GM18861 (cell line): ENCODE results near the gene FAM131A.
"Not testable (repeated sequence)": the region's sequence is repeated elsewhere in the genome, so short reads cannot be mapped to it uniquely, and the experiment has no call there.

Experiments used
- ATAC-seq: cut with Tn5 transposase; IDR thresholded peaks from one replicate; pipeline ENCODE4 v1.9.1; 2021; ENCODE audit not compliant: unreplicated experiment

The FAM131A gene

DNA sequence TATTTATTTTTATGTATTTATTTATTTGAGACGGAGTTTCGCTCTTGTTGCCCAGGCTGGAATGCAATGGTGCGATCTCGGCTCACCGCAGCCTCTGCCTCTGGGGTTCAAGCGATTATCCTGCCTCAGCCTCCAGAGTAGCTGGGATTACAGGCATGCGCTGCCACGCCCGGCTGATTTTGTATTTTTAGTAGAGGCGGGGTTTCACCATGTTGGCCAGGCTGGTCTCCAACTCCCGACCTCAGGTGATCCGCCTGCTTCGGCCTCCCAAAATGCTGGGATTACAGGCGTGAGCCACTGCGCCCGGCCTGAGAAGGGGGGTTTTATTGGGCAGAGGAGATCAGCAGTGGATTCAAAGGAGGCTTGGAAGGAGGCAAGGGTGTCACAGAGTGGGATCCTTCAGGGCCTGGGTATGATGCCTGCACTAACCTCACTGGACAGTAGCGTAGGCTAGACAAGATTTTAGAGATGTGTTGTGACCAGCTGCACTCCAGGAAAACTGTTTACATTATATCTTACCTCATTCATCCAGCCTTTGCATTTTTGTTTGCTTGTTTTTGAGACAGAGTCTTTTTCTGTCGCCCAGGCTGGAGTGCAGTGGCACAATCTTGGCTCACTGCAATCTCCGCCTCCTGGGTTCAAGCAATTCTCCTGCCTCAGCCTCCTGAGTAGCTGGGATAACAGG is 2.2 kb downstream of the FAM131A start:
- not testable (repeated sequence) for ATAC-seq

DNA sequence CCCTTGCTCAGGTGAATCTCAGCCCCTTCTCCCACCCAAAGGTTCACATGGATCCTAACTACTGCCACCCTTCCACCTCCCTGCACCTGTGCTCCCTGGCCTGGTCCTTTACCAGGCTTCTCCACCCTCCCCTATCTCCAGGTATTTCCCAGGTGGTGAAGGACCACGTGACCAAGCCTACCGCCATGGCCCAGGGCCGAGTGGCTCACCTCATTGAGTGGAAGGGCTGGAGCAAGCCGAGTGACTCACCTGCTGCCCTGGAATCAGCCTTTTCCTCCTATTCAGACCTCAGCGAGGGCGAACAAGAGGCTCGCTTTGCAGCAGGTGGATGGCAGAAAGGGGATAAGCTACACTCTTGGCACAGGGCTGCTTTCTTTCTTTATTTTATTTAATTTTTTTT is 4.5 kb downstream of the FAM131A start:
- no peak for ATAC-seq

GRCh38 chr3:184343200-184343876 is 5.9 kb downstream of the FAM131A start:
- no peak for ATAC-seq

GRCh38 chr3:184344579-184345316 is 7.3 kb downstream of the FAM131A start:
- no peak for ATAC-seq

DNA sequence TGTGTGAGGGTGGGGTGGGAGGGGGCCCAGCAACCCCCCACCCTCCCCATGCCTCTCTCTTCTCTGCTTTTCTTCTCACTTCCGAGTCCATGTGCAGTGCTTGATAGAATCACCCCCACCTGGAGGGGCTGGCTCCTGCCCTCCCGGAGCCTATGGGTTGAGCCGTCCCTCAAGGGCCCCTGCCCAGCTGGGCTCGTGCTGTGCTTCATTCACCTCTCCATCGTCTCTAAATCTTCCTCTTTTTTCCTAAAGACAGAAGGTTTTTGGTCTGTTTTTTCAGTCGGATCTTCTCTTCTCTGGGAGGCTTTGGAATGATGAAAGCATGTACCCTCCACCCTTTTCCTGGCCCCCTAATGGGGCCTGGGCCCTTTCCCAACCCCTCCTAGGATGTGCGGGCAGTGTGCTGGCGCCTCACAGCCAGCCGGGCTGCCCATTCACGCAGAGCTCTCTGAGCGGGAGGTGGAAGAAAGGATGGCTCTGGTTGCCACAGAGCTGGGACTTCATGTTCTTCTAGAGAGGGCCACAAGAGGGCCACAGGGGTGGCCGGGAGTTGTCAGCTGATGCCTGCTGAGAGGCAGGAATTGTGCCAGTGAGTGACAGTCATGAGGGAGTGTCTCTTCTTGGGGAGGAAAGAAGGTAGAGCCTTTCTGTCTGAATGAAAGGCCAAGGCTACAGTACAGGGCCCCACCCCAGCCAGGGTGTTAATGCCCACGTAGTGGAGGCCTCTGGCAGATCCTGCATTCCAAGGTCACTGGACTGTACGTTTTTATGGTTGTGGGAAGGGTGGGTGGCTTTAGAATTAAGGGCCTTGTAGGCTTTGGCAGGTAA is 8.1 kb downstream of the FAM131A start:
- ATAC-seq = no peak

- ATAC-seq = no peak
Measured at GRCh38 chr3:184346480-184347190, 9.2 kb downstream of the FAM131A start.

DNA sequence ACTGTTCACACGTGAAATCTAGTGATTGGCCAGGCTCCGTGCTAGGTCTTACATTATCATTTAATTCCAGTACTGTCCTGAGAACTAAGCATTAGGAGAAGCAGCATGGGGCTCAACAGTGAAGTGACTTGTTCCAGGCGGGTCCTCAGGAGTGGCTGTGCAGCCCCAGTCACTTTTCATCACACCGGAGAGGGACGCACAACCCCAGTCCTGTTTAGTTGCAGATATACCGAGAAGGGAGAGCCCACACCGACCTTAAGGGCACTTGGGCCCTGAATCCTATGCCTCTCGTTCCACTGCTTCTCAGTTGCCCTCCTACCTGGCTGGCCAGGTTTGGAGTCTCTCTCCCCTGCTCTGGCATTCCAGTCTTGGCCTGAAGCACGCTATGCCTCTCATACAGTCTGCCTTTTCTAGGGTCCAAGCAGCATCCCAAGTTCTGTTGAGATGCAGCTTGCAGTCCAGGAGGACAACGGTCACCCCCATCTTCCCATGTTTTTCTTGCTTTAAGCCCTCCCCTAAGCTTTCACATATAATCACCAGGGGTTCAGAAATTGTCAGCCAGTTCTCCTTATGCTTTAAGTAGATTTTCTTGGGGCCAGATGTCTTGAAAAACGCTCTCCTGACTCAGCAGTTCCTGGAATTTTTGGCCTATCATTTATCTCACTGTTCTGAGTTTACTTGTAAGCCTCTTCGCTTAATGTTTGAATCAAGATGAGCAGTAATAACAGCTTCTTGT is 10.1 kb downstream of the FAM131A start:
- no peak for ATAC-seq

GRCh38 chr3:184348057-184348382 is 10.6 kb downstream of the FAM131A start:
- ATAC-seq = no peak

- ATAC-seq = no peak
Measured at GRCh38 chr3:184349563-184350470, 12.4 kb downstream of the FAM131A start.

DNA sequence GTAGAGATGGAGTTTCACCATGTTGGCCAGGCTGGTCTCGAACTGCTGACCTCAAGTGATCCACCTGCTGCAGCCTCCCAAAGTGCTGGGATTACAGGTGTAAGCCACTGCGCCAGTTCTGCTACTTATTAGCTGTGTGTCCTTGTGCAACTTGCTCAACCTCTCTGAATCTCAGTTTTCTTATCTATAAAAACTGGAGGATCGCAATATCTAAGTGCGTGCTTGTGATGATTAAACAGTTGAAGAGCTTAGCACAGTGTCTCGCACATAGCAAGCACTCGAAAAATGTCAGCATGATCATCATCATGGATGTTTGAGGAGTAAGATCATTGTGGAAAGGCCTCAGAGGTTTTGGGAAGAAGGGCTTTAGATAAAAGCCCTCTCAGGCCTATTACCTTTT is 13.2 kb downstream of the FAM131A start:
- no peak for ATAC-seq

- no peak for ATAC-seq
Measured at GRCh38 chr3:184351511-184352148, 14.2 kb downstream of the FAM131A start.

DNA sequence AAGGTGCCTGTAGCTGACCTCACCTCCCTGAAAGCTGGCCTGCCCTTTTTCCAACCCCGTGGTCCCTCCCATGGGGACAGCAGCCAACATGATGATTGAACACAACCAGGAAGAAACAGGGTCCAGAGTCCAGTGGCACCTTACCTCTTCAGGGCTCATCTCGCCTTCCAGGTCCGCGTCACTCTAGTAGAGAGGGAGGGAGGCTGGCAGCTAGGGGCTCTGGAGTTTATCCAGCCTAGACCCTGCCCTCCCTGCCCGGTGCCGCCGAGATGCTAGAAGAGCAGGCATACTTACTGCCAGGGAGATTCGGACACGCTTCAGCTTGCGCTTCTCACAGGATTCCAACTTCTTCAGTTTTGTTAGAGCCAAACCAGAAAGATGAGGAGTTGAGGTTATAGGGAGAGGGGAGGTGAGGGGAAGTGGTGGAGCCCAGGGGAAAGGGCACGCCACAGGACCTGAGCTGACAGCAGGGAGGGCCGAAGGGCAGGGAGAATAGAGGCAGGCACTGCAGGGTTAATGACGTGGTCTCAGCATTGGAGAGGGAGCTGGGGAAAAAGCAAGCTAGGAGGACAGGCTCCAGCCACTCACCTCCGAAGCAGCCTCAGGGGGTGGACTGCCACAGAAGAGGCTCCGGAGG is 14.9 kb downstream of the FAM131A start:
- ATAC-seq = no peak

- ATAC-seq = no peak
Measured at GRCh38 chr3:184352897-184353545, 15.6 kb downstream of the FAM131A start.

DNA sequence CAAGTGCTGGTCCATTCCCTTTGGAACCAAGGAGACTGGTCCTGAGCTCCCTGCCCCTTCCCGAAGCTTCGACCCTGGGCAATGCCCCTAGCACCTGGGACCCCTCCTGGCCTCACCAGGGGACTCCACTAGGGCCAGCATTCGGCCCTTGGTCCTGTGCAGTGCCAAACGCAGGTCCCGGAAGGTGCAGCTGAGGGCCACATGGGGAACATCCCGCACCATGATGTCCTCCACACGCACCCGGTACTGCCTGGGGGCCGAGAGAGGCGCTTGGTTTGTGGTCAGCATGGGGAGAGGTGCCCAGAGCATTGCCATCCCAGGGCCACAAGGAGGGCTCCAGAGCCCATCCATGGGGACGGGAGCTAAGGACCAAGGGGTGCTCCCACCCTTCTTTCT is 16.1 kb downstream of the FAM131A start:
- no peak for ATAC-seq

DNA sequence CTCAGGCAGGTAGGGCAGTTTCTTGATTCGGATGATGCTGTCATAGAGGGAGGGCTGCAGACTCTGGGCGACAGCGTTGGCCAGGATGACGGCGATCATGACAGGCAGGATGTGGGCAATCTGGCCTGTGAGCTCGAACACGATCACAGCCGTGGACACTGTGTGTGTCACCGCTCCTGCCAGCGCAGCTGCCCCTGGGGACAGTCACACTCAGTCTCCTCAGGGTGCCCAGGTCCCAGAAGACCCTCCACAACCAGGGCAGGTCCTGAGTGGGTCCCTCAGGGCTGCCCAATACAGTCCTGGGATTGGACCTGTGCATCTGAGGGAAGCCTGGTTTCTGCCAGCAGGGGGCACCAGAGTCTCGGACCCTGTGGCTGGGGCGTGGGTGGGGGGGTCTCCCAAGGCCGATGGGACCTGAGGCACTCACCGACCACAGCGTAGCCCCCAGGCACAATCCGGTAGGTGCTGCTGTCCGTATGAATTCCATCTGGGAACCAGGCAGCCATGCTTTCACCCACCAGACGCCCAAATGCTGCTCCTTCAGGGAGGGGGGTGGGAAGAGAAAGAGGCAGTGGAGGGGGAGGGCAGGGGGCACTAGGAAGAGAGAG is 16.8 kb downstream of the FAM131A start:
- no peak for ATAC-seq

DNA sequence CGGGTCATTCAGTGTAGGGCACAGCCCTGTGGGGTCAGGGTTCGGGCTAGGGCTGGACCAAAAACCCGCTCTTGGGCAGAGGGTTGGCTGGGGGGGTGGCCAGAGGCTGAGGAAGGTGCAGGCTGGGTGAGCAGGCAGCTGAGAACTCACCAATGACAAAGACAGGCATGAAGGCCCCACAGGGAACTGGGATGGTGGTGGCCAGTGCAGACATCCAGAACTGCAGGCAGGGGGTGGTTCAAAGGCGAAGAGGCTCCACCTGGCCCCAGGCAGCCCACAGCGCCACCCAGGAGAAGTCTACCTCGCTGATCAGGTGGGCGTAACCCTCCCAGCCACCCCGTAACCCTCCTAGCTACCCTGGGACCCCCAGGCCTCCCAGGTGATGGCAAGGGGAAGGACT is 17.4 kb downstream of the FAM131A start:
- ATAC-seq = no peak
